D721Med (cell line): ENCODE measurements around the gene CALR.

Source experiments
- DNase-seq: peaks from one replicate; pipeline ENCODE4 v3.0.0; 2011; ENCODE audit warnings: low spot score; ENCODE audit not compliant: insufficient read length
- FAIRE-seq: peaks from 2 replicates; lab custom pipeline; 2011; peaks lifted over from hg19 to GRCh38; lab: Jason Lieb, UNC
- CTCF ChIP-seq: IDR thresholded peaks from 2 replicates; pipeline ENCODE4 v1.5.1; 2012; ENCODE audit warnings: mild to moderate bottlenecking, control low read depth; ENCODE audit not compliant: insufficient read depth; ENCODE audit errors: missing control alignments

CALR gene

GRCh38 chr19:12987190-12987589 is 48.8 kb downstream of the CALR start:
- no peak for TF ChIP-seq CTCF
- no peak for DNase-seq
- FAIRE-seq, result no peak

GRCh38 chr19:12987781-12988180 is 49.4 kb downstream of the CALR start:
- FAIRE-seq (no peak), DNase-seq (no peak)
- no peak for TF ChIP-seq CTCF

- FAIRE-seq, result no peak
- DNase-seq, result no peak
- no peak for TF ChIP-seq CTCF
Measured at GRCh38 chr19:12990431-12990830, 52.0 kb downstream of the CALR start.

- TF ChIP-seq CTCF, result no peak
- FAIRE-seq, result no peak
- no peak for DNase-seq
Measured at GRCh38 chr19:12990853-12991252, 52.4 kb downstream of the CALR start.

GRCh38 chr19:12991296-12991695 is 52.9 kb downstream of the CALR start:
- TF ChIP-seq CTCF, result no peak
- no peak for DNase-seq
- FAIRE-seq, result no peak

GRCh38 chr19:12992729-12993128 is 54.3 kb downstream of the CALR start:
- no peak for DNase-seq
- no peak for TF ChIP-seq CTCF
- no peak for FAIRE-seq

GRCh38 chr19:12993562-12993961 is 55.2 kb downstream of the CALR start:
- DNase-seq (no peak), FAIRE-seq (no peak)
- no peak for TF ChIP-seq CTCF
